ENCODE results near the gene APOE.
"Not testable (repeated sequence)": the region's sequence is repeated elsewhere in the genome, so short reads cannot be mapped to it uniquely, and the experiment has no call there.

DNA sequence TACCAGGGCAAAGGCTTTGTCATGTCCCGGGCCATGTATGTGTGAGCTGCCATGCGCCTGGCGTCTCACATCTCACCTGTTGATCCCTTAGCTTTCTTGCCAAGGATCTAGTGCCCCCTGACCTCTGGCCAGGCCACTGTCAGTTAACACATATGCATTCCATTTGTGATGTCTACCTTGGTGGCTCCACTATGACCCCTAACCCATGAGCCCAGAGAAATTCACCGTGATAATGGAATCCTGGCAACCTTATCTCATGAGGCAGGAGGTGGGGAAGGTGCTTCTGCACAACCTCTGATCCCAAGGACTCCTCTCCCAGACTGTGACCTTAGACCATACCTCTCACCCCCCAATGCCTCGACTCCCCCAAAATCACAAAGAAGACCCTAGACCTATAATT lies 17.3 kb upstream of the APOE start:
- TF ChIP-seq RARB (CRISPR knock-in tag; IDR thresholded peaks at IDR 0.05); OSR1 (CRISPR knock-in tag; IDR thresholded peaks at IDR 0.05); ZFP30 (CRISPR knock-in tag; IDR thresholded peaks at IDR 0.05); TCF4 (CRISPR knock-in tag; IDR thresholded peaks at IDR 0.05; ENCODE audit: borderline replicate concordance): not testable (repeated sequence)
